Loucy (cell line): ENCODE results near the gene PRSS12.

ENCODE experiments used
- H2AFZ ChIP-seq: fragments of 200-600 bp; sonication (generic); 2 replicates; pipeline ENCODE4 v1.6.0; 2016; ENCODE audit warnings: antibody characterized with exemption, mild to moderate bottlenecking, low read length, moderate library complexity
- H3F3A ChIP-seq: fragments of 200-600 bp; 2 replicates; pipeline ENCODE4 v1.6.0; 2016; ENCODE audit warnings: antibody characterized with exemption, low read depth, mild to moderate bottlenecking
- H3K27me3 ChIP-seq: fragments of 200-600 bp; sonication (generic); 2 replicates; pipeline ENCODE4 v1.6.1; 2014; ENCODE audit warnings: low read length, mild to moderate bottlenecking; ENCODE audit not compliant: insufficient read depth, poor library complexity, severe bottlenecking
- H3K36me3 ChIP-seq: fragments of 200-600 bp; sonication (generic); 2 replicates; pipeline ENCODE4 v1.6.1; 2016; ENCODE audit warnings: low read length; ENCODE audit not compliant: insufficient read depth
- H3K4me1 ChIP-seq: fragments of 200-600 bp; sonication (generic); 2 replicates; pipeline ENCODE4 v1.5.1; 2014; ENCODE audit warnings: low read length, mild to moderate bottlenecking; ENCODE audit not compliant: insufficient read depth, poor library complexity, severe bottlenecking
- H3K4me2 ChIP-seq: fragments of 200-600 bp; sonication (generic); 2 replicates; pipeline ENCODE4 v1.6.0; 2014; ENCODE audit warnings: antibody characterized with exemption, low read length, low read depth, mild to moderate bottlenecking; ENCODE audit not compliant: poor library complexity, severe bottlenecking
- H3K4me3 ChIP-seq: fragments of 200-600 bp; sonication (generic); 2 replicates; pipeline ENCODE4 v1.5.1; 2014; ENCODE audit warnings: low read length, mild to moderate bottlenecking, mixed read lengths; ENCODE audit not compliant: poor library complexity, severe bottlenecking
- H3K79me2 ChIP-seq: fragments of 200-600 bp; sonication (generic); 2 replicates; pipeline ENCODE4 v1.6.1; 2014; ENCODE audit warnings: low read length; ENCODE audit not compliant: insufficient read depth
- H3K9ac ChIP-seq: fragments of 200-600 bp; sonication (generic); 2 replicates; pipeline ENCODE4 v1.6.0; 2014; ENCODE audit warnings: mild to moderate bottlenecking, low read depth, low read length, moderate library complexity; ENCODE audit not compliant: poor library complexity, severe bottlenecking
- H3K9me2 ChIP-seq: fragments of 200-600 bp; sonication (generic); replicated peaks from 2 replicates; pipeline ENCODE4 v1.6.1; 2016; ENCODE audit warnings: low read depth, low read length, mixed read lengths
- H3K9me3 ChIP-seq: fragments of 200-600 bp; sonication (generic); 2 replicates; pipeline ENCODE4 v1.6.1; 2014; ENCODE audit warnings: mild to moderate bottlenecking, antibody characterized with exemption, low read length, low read depth; ENCODE audit not compliant: insufficient read depth
- H4K20me1 ChIP-seq: fragments of 200-600 bp; sonication (generic); 2 replicates; pipeline ENCODE4 v1.6.0; 2014; ENCODE audit warnings: antibody characterized with exemption, low read length, mild to moderate bottlenecking; ENCODE audit not compliant: insufficient read depth, poor library complexity, severe bottlenecking
- EZH2phosphoT487 ChIP-seq: fragments of 200-600 bp; IDR thresholded peaks from 2 replicates; pipeline ENCODE4 v1.6.1; 2018; ENCODE audit warnings: antibody characterized with exemption, mild to moderate bottlenecking, moderate library complexity, borderline replicate concordance
- TF ChIP-seq, protein P1 (sequence below): fragments of 200-600 bp; sonication (generic); conservative IDR thresholded peaks from 2 replicates; pipeline ENCODE4 v1.5.1; 2014; ENCODE audit warnings: mild to moderate bottlenecking, antibody characterized with exemption, low read length

The PRSS12 gene

DNA sequence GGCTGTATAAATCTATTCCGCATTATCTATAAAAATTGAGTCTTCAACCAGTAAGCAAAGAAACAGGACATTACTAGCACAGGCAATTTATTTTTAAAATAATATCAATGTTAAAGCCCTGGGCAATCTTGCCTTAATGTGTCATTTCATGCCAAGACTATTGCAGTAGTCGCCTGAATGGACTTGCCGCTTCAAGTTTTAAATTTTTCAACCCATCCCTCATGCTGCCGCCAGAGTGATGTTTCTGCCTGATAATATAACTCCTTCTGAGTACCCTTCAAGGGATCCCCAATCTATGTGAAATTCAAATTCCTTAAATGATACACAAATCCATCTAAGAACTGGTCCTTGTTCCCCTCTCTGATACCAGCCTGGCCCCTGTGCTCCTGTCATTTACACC lies 66.9 kb downstream of the PRSS12 start:
- Histone ChIP-seq H3F3A (0 out of 2 replicates have a peak, but pooled peaks cover 3% of the 10 kb centered on the region), H4K20me1 (peaks cover 13% of the 10 kb centered on the region), H3K4me1 (peaks cover 7% of the 10 kb centered on the region)

DNA sequence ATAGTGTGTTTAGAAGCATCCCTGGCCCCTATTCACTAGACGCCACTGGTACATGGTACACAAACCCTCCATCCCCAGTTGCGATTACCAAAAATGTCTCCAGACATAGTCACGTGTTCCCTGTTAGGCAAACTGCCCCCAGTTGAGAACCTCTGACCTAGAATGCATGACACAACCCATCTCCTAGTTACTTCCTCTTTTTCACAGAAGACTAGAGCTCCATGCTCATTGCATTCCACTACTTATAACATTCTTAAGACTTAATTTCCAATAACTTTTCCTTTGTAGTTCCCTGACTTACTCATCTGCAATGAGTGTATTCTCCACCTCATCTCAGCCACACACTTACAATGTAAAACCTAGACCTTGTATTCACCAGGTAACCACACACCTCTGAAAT lies 68.6 kb downstream of the PRSS12 start:
- Histone ChIP-seq H3K9me3 (no peaks in the 10 kb centered on the region), H3K4me2 (no peak overlapping the region), H4K20me1 (peaks cover 31% of the 10 kb centered on the region), H3K79me2 (peaks cover 28% of the 10 kb centered on the region), H3F3A (0 out of 2 replicates have a peak, but pooled peaks cover 3% of the 10 kb centered on the region), H3K9me2 (no peaks in the 10 kb centered on the region), H3K36me3 (peaks cover 8% of the 10 kb centered on the region; the same call in 1 of the 2 replicates), H3K27me3 (no peaks in the 10 kb centered on the region), H2AFZ (no peak overlapping the region), H3K9ac (no peak overlapping the region), H3K4me3 (no peak overlapping the region), H3K4me1 (peaks cover 21% of the 10 kb centered on the region)
- TF ChIP-seq, protein P1, sequence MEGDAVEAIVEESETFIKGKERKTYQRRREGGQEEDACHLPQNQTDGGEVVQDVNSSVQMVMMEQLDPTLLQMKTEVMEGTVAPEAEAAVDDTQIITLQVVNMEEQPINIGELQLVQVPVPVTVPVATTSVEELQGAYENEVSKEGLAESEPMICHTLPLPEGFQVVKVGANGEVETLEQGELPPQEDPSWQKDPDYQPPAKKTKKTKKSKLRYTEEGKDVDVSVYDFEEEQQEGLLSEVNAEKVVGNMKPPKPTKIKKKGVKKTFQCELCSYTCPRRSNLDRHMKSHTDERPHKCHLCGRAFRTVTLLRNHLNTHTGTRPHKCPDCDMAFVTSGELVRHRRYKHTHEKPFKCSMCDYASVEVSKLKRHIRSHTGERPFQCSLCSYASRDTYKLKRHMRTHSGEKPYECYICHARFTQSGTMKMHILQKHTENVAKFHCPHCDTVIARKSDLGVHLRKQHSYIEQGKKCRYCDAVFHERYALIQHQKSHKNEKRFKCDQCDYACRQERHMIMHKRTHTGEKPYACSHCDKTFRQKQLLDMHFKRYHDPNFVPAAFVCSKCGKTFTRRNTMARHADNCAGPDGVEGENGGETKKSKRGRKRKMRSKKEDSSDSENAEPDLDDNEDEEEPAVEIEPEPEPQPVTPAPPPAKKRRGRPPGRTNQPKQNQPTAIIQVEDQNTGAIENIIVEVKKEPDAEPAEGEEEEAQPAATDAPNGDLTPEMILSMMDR, result no peak
- no peak for TF ChIP-seq EZH2phosphoT487

More for the DNA sequence above, 66.9 kb downstream of the PRSS12 start:
- Histone ChIP-seq H3K9ac (no peak overlapping the region), H3K27me3 (no peaks in the 10 kb centered on the region), H3K9me2 (no peaks in the 10 kb centered on the region), H2AFZ (no peak overlapping the region), H3K9me3 (no peaks in the 10 kb centered on the region), H3K79me2 (peaks cover 10% of the 10 kb centered on the region), H3K4me2 (no peak overlapping the region), H3K36me3 (peaks cover 8% of the 10 kb centered on the region; the same call in 1 of the 2 replicates), H3K4me3 (no peak overlapping the region)
- TF ChIP-seq, protein P1, result no peak
- no peak for TF ChIP-seq EZH2phosphoT487

DNA sequence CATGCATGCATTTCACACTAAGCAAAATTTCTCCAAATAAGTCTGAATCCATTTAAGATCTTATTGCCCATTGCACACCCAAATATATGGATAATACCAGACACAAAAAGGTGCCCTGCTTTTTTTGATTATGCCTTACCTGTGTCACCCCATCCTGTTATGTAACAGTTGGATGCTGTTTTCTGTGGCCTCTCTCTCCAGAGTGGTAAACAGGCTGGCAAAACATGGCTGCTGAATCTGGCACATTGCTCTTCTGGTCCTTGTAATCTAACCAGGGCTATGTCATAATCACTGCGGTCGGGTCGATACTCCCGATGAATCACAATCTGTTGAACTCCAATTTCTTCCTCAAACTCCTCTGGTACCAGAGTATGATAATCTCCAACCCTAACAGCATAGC lies 70.1 kb downstream of the PRSS12 start:
- H3K9me3 ChIP-seq, result no peaks in the 10 kb centered on the region
- H3K79me2 ChIP-seq, result peaks cover 35% of the 10 kb centered on the region
- H4K20me1 ChIP-seq, result peaks cover 34% of the 10 kb centered on the region
- no peaks in the 10 kb centered on the region for H3K9me2 ChIP-seq
- H2AFZ ChIP-seq, result no peak overlapping the region
- H3K4me2 ChIP-seq, result no peak overlapping the region
- TF ChIP-seq, protein P1, result no peak
- no peak for TF ChIP-seq EZH2phosphoT487
- peaks cover 24% of the 10 kb centered on the region for H3K4me1 ChIP-seq
- no peaks in the 10 kb centered on the region for H3K27me3 ChIP-seq
- peaks cover 8% of the 10 kb centered on the region; the same call in 1 of the 2 replicates for H3K36me3 ChIP-seq
- no peak overlapping the region for H3K9ac ChIP-seq
- H3F3A ChIP-seq, result 0 out of 2 replicates have a peak, but pooled peaks cover 3% of the 10 kb centered on the region
- no peak overlapping the region for H3K4me3 ChIP-seq
